CD4-positive, CD25-positive, alpha-beta regulatory T cell (primary cell): ENCODE data around the gene GNMT. TPM values are rescaled to one million over a fixed set of nuclear protein-coding genes. Genes with fewer than 3 reads are reported as not detected.

Experiments
- ATAC-seq, 2 donors: fragments of 150-1000 bp; cut with Tn5 transposase; one replicate each; pipeline ENCODE4 v1.10.0; 2021; ENCODE audit warnings: low read depth in 2 of 2, moderate number of reproducible peaks in 2 of 2, moderate library complexity in 1 of 2
- DNase-seq, 3 donors: peaks; one replicate each; pipeline versions ENCODE4 v3.0.0 to v3.0.0-alpha.2; 2012 to 2022; ENCODE audit warnings: mixed read lengths in 1 of 3
- H3K27ac ChIP-seq: one replicate; pipeline ENCODE4 v1.7.0; 2013; ENCODE audit warnings: mild to moderate bottlenecking, low read length; ENCODE audit not compliant: insufficient read depth, poor library complexity, severe bottlenecking
- H3K27me3 ChIP-seq: one replicate; pipeline ENCODE4 v1.7.0; 2013; ENCODE audit warnings: low read length; ENCODE audit not compliant: control insufficient read depth, insufficient read depth
- H3K36me3 ChIP-seq: one replicate; pipeline ENCODE4 v1.7.0; 2013; ENCODE audit warnings: mild to moderate bottlenecking, low read length, moderate library complexity; ENCODE audit not compliant: control insufficient read depth, insufficient read depth
- H3K4me1 ChIP-seq: 2 replicates; pipeline ENCODE4 v1.7.0; 2013; ENCODE audit warnings: mild to moderate bottlenecking, low read length; ENCODE audit not compliant: insufficient read depth, control insufficient read depth, poor library complexity, severe bottlenecking
- H3K4me3 ChIP-seq: one replicate; pipeline ENCODE4 v1.7.0; 2013; ENCODE audit warnings: low read depth, mild to moderate bottlenecking, low read length, moderate library complexity
- H3K9me3 ChIP-seq, 2 experiments: 1 replicate in 1 of 2; 2 replicates in 1 of 2; pipeline ENCODE4 v1.7.0; 2013; ENCODE audit warnings: low read length in 2 of 2, mild to moderate bottlenecking in 1 of 2, moderate library complexity in 1 of 2; ENCODE audit not compliant: control insufficient read depth in 2 of 2
- H3K27ac Mint-ChIP-seq, 3 donors: one replicate each; pipeline ENCODE4 v1.8.0; 2020 to 2022; ENCODE audit warnings: mild to moderate bottlenecking in 3 of 3, mixed read lengths in 3 of 3, moderate library complexity in 2 of 3
- H3K27me3 Mint-ChIP-seq: one replicate; pipeline ENCODE4 v1.8.0; 2022; ENCODE audit warnings: mild to moderate bottlenecking, mixed read lengths
- H3K36me3 Mint-ChIP-seq: one replicate; pipeline ENCODE4 v1.8.0; 2020; ENCODE audit warnings: mixed read lengths
- H3K4me1 Mint-ChIP-seq, 4 donors: one replicate each; pipeline ENCODE4 v1.8.0; 2020 to 2022; ENCODE audit warnings: mixed read lengths in 4 of 4, mild to moderate bottlenecking in 1 of 4
- H3K4me3 Mint-ChIP-seq, 4 donors: one replicate each; pipeline ENCODE4 v1.8.0; 2020 to 2022; ENCODE audit warnings: mild to moderate bottlenecking in 4 of 4, mixed read lengths in 4 of 4, moderate library complexity in 3 of 4
- H3K9me3 Mint-ChIP-seq, 7 donors: one replicate each; pipeline ENCODE4 v1.8.0; 2020 to 2022; ENCODE audit warnings: mixed read lengths in 7 of 7, mild to moderate bottlenecking in 3 of 7, moderate library complexity in 2 of 7
- polyA plus RNA-seq, 4 donors: library from polyadenylated mRNA; unstranded; fragments of 300-500 nt; fragmentation: Illumina TruSeq; gene quantifications; one replicate each; pipeline ENCODE4 v1.2.3, GENCODE V29; 2021
- total RNA-seq: library from RNA; stranded (reverse); gene quantifications from one replicate; pipeline ENCODE4 v1.2.3, GENCODE V29; 2022

The GNMT gene
- total and polyA plus RNA-seq, 5 donors from 2014 or later = 0.22 to 0.99 TPM; not detected in 3

GRCh38 chr6:42979523-42980177 is 19.1 kb downstream of the GNMT start:
- Histone ChIP-seq H3K4me1 (peaks cover 38% of the 10 kb centered on the region), H3K27ac (peak overlapping the region; percentile 96), H3K36me3 (no peaks in the 10 kb centered on the region), H3K27me3 (no peaks in the 10 kb centered on the region), H3K4me3 (peak overlapping the region; percentile 93), H3K9me3 (no peaks in the 10 kb centered on the region)
- Mint-ChIP-seq H3K4me3 (peak overlapping the region; percentile 90 to 93 (median 92)), H3K27me3 (no peaks in the 10 kb centered on the region), H3K27ac (peak overlapping the region; percentile 95 to 99 (median 97)), H3K36me3 (peaks cover 4% of the 10 kb centered on the region), H3K4me1 (peaks cover 23 to 63% (median 37%) of the 10 kb centered on the region in 4 donors), H3K9me3 (no peaks in the 10 kb centered on the region)
- ATAC-seq = peak in 1 of 2 donors; percentile 8
- DNase-seq = peak in 1 of 3 donors; percentile 55

GRCh38 chr6:42981836-42982235 is 21.3 kb downstream of the GNMT start:
- Histone ChIP-seq H3K27me3 (no peaks in the 10 kb centered on the region), H3K4me1 (peaks cover 55% of the 10 kb centered on the region), H3K27ac (no peak overlapping the region), H3K4me3 (no peak overlapping the region), H3K9me3 (no peaks in the 10 kb centered on the region), H3K36me3 (no peaks in the 10 kb centered on the region)
- no peaks in the 10 kb centered on the region for H3K9me3 Mint-ChIP-seq
- peak overlapping the region; percentile 3 to 9 (median 7) for H3K27ac Mint-ChIP-seq
- H3K36me3 Mint-ChIP-seq = peaks cover 2% of the 10 kb centered on the region
- H3K4me3 Mint-ChIP-seq = peak overlapping the region in 3 of 4 donors; percentile 45 to 77 (median 54)
- peaks cover 21 to 63% (median 43%) of the 10 kb centered on the region in 4 donors for H3K4me1 Mint-ChIP-seq
- no peaks in the 10 kb centered on the region for H3K27me3 Mint-ChIP-seq
- DNase-seq = no peak
- ATAC-seq = no peak

GRCh38 chr6:42984001-42984923 is 23.7 kb downstream of the GNMT start, which contains the start of gene PPP2R5D:
Gene PPP2R5D, plus strand, starts transcription at chr6:42984570. Its CDS starts 108 bp downstream, at chr6:42984678.
- Histone ChIP-seq H3K27ac (peak within 1 kb of the TSS; percentile 82), H3K36me3 (peaks cover 19% of the 10 kb centered on the region), H3K4me3 (peak within 1 kb of the TSS; percentile 84), H3K9me3 (no peaks in the 10 kb centered on the region), H3K4me1 (peaks cover 42% of the 10 kb centered on the region), H3K27me3 (no peaks in the 10 kb centered on the region)
- H3K27ac Mint-ChIP-seq = peak within 1 kb of the TSS; percentile 96 to 98 (median 97)
- no peaks in the 10 kb centered on the region for H3K9me3 Mint-ChIP-seq
- H3K4me3 Mint-ChIP-seq = peak within 1 kb of the TSS; percentile 93 to 98 (median 96)
- DNase-seq = peak; percentile 97 to 99 (median 98)
- H3K4me1 Mint-ChIP-seq = peaks cover 22 to 68% (median 52%) of the 10 kb centered on the region in 4 donors
- H3K27me3 Mint-ChIP-seq = no peaks in the 10 kb centered on the region
- ATAC-seq = peak; percentile 92 to 93
- peaks cover 11% of the 10 kb centered on the region for H3K36me3 Mint-ChIP-seq

GRCh38 chr6:42984924-42985475 is 24.4 kb downstream of the GNMT start:
- H3K27me3 Mint-ChIP-seq = no peaks in the 10 kb centered on the region
- Histone ChIP-seq H3K4me3 (peak overlapping the region; percentile 84), H3K36me3 (peaks cover 27% of the 10 kb centered on the region), H3K27ac (peak overlapping the region; percentile 82), H3K9me3 (no peaks in the 10 kb centered on the region), H3K4me1 (peaks cover 35% of the 10 kb centered on the region), H3K27me3 (no peaks in the 10 kb centered on the region)
- peaks cover 18% of the 10 kb centered on the region for H3K36me3 Mint-ChIP-seq
- no peak for ATAC-seq
- H3K9me3 Mint-ChIP-seq = no peaks in the 10 kb centered on the region
- peak overlapping the region; percentile 93 to 96 (median 94) for H3K4me3 Mint-ChIP-seq
- peak in 2 of 3 donors; percentile 14 to 50 for DNase-seq
- peak overlapping the region; percentile 66 to 93 (median 88) for H3K27ac Mint-ChIP-seq
- H3K4me1 Mint-ChIP-seq = peaks cover 19 to 63% (median 46%) of the 10 kb centered on the region in 4 donors

GRCh38 chr6:42987533-42988451 is 27.2 kb downstream of the GNMT start:
- Mint-ChIP-seq H3K4me3 (peak overlapping the region in 3 of 4 donors; percentile 67 to 96 (median 95)), H3K9me3 (no peaks in the 10 kb centered on the region), H3K4me1 (peaks cover 19 to 66% (median 50%) of the 10 kb centered on the region in 4 donors), H3K27me3 (no peaks in the 10 kb centered on the region), H3K36me3 (peaks cover 21% of the 10 kb centered on the region), H3K27ac (peak overlapping the region; percentile 56 to 88 (median 80))
- H3K9me3 ChIP-seq = no peaks in the 10 kb centered on the region
- ATAC-seq = no peak
- peaks cover 38% of the 10 kb centered on the region for H3K36me3 ChIP-seq
- peaks cover 31% of the 10 kb centered on the region for H3K4me1 ChIP-seq
- H3K4me3 ChIP-seq = no peak overlapping the region
- no peak overlapping the region for H3K27ac ChIP-seq
- DNase-seq = no peak
- H3K27me3 ChIP-seq = no peaks in the 10 kb centered on the region

- Mint-ChIP-seq H3K27ac (peak overlapping the region in 2 of 3 donors; percentile 75 to 80), H3K4me3 (peak overlapping the region in 3 of 4 donors; percentile 16 to 49 (median 28)), H3K9me3 (no peaks in the 10 kb centered on the region), H3K4me1 (peaks cover 19 to 65% (median 49%) of the 10 kb centered on the region in 4 donors), H3K27me3 (no peaks in the 10 kb centered on the region), H3K36me3 (peaks cover 23% of the 10 kb centered on the region)
- no peaks in the 10 kb centered on the region for H3K27me3 ChIP-seq
- H3K4me1 ChIP-seq = peaks cover 31% of the 10 kb centered on the region
- DNase-seq = no peak
- no peak overlapping the region for H3K27ac ChIP-seq
- H3K9me3 ChIP-seq = no peaks in the 10 kb centered on the region
- ATAC-seq = no peak
- H3K36me3 ChIP-seq = peaks cover 38% of the 10 kb centered on the region
- H3K4me3 ChIP-seq = no peak overlapping the region
Measured at GRCh38 chr6:42988486-42989020, 28.0 kb downstream of the GNMT start.
